A549 (cell line): ENCODE results near the gene BPIFA3. TPM values are rescaled to one million over a fixed set of nuclear protein-coding genes. Genes with fewer than 3 reads are reported as not detected.

Experiments
- ATAC-seq, 2 experiments: fragments of 200-7000 bp in 1 of 2; fragments of >200 bp in 1 of 2; cut with Nextera tagmentation in 1 of 2; cut with Tn5 transposase in 1 of 2; 3 replicates each; pipeline versions ENCODE4 v1.8.0 to v1.9.1; 2018 to 2020; ENCODE audit warnings: mild to moderate bottlenecking in 1 of 2, moderate library complexity in 1 of 2
- CTCF ChIA-PET: fragments of 300-600 bp; sonication (Branson Sonifier 250); formaldehyde crosslinking; extraction: SDS; loops from one replicate; lab custom pipeline; 2021; ENCODE audit warnings: antibody characterized with exemption, inconsistent platforms; lab: Yijun Ruan, JAX
- POLR2A ChIA-PET: fragments of 350-600 bp; formaldehyde crosslinking; extraction: SDS; loops from one replicate; lab custom pipeline; 2021; ENCODE audit warnings: antibody characterized with exemption, inconsistent platforms; lab: Yijun Ruan, JAX
- DNase-seq, 2 experiments: peaks; one replicate each; pipeline versions ENCODE4 v3.0.0 to v3.0.0-alpha.2; 2011 to 2016; ENCODE audit warnings: low read depth in 1 of 2, low spot score in 1 of 2
- FAIRE-seq: peaks from 2 replicates; lab custom pipeline; 2011; peaks lifted over from hg19 to GRCh38; lab: Jason Lieb, UNC
- H3K27ac ChIP-seq, 2 experiments: fragments of >200 bp; sonication (Bioruptor Twin); formaldehyde crosslinking; 3 replicates each; pipeline ENCODE4 v1.5.1; 2016 to 2017
- H3K4me1 ChIP-seq: fragments of >200 bp; sonication (Bioruptor Twin); formaldehyde crosslinking; 3 replicates; pipeline ENCODE4 v1.6.1; 2016
- H3K4me2 ChIP-seq: fragments of >200 bp; sonication (Bioruptor Twin); formaldehyde crosslinking; 3 replicates; pipeline ENCODE4 v1.6.1; 2016
- H3K4me3 ChIP-seq: fragments of >200 bp; sonication (Bioruptor Twin); formaldehyde crosslinking; 3 replicates; pipeline ENCODE4 v1.5.1; 2016
- H3K9me3 ChIP-seq: fragments of >200 bp; sonication (Bioruptor Twin); formaldehyde crosslinking; 3 replicates; pipeline ENCODE4 v1.6.1; 2016
- CTCF ChIP-seq: fragments of >200 bp; sonication (Bioruptor Twin); formaldehyde crosslinking; IDR thresholded peaks from 3 replicates; pipeline ENCODE4 v1.5.1; 2016
- EHF ChIP-seq: fragments of 250-450 bp; sonication (Bioruptor Pico); IDR thresholded peaks from 2 replicates; pipeline ENCODE4 v1.5.0; 2020; ENCODE audit warnings: mild to moderate bottlenecking
- ELK1 ChIP-seq: fragments of 150-350 bp; IDR thresholded peaks from 2 replicates; pipeline ENCODE4 v1.6.1; 2014; ENCODE audit warnings: low read depth, mild to moderate bottlenecking, low read length
- EP300 ChIP-seq, 2 experiments: fragments of >200 bp; sonication (Bioruptor Twin); formaldehyde crosslinking; IDR thresholded peaks; 2 replicates in 1 of 2; 3 replicates in 1 of 2; pipeline ENCODE4 v1.6.1; 2016 to 2017
- FOSB ChIP-seq: fragments of 250-450 bp; sonication (Bioruptor Pico); IDR thresholded peaks from 2 replicates; pipeline ENCODE4 v1.5.0; 2020; ENCODE audit warnings: mild to moderate bottlenecking, moderate library complexity
- FOSL2 ChIP-seq, 2 experiments: fragments of 450-650 bp in 1 of 2; fragments of >200 bp in 1 of 2; sonication (Bioruptor Twin) in 1 of 2; formaldehyde crosslinking; IDR thresholded peaks; 2 replicates each; pipeline versions ENCODE4 v1.5.0 to v1.6.1; 2016 to 2020; ENCODE audit warnings: mild to moderate bottlenecking in 1 of 2, moderate library complexity in 1 of 2
- GATA3 ChIP-seq: IDR thresholded peaks from 2 replicates; pipeline ENCODE4 v1.6.1; 2012; ENCODE audit warnings: borderline replicate concordance
- HEYL ChIP-seq: fragments of 250-450 bp; sonication (Bioruptor Pico); IDR thresholded peaks from 2 replicates; pipeline ENCODE4 v1.8.0; 2021; ENCODE audit warnings: mild to moderate bottlenecking, moderate library complexity
- HMGXB4 ChIP-seq: fragments of 250-450 bp; sonication (Bioruptor Pico); IDR thresholded peaks from 2 replicates; pipeline ENCODE4 v1.5.0; 2021; ENCODE audit warnings: mild to moderate bottlenecking, moderate library complexity, borderline replicate concordance
- JUN ChIP-seq, 2 experiments: fragments of >200 bp; sonication (Bioruptor Twin); formaldehyde crosslinking; IDR thresholded peaks; 2 replicates in 1 of 2; 3 replicates in 1 of 2; pipeline ENCODE4 v1.6.1; 2016 to 2017
- JUNB ChIP-seq: fragments of >200 bp; sonication (Bioruptor Twin); formaldehyde crosslinking; IDR thresholded peaks from 2 replicates; pipeline ENCODE4 v1.6.1; 2016
- KDM5A ChIP-seq: fragments of 200-600 bp; sonication (generic); IDR thresholded peaks from 2 replicates; pipeline ENCODE4 v1.6.1; 2016; ENCODE audit warnings: antibody characterized with exemption, mild to moderate bottlenecking
- MAZ ChIP-seq: fragments of 150-350 bp; IDR thresholded peaks from 2 replicates; pipeline ENCODE4 v1.6.1; 2014; ENCODE audit warnings: antibody characterized with exemption, low read depth, low read length, borderline replicate concordance
- MYC ChIP-seq: IDR thresholded peaks from 2 replicates; pipeline ENCODE4 v1.6.1; 2012; ENCODE audit warnings: mild to moderate bottlenecking, inconsistent platforms, low read length, improper control_type of control experiment, borderline replicate concordance
- PBX3 ChIP-seq: IDR thresholded peaks from 2 replicates; pipeline ENCODE4 v1.6.1; 2012
- PHF8 ChIP-seq: fragments of 200-600 bp; sonication (generic); IDR thresholded peaks from 2 replicates; pipeline ENCODE4 v1.6.1; 2016; ENCODE audit warnings: low read depth, mild to moderate bottlenecking, antibody characterized with exemption, moderate library complexity, borderline replicate concordance
- POLR2A ChIP-seq: IDR thresholded peaks from 2 replicates; pipeline ENCODE4 v1.6.1; 2012; ENCODE audit warnings: mild to moderate bottlenecking, low read length
- RAD21 ChIP-seq, 2 experiments: fragments of >200 bp in 1 of 2; sonication (Bioruptor Twin) in 1 of 2; formaldehyde crosslinking in 1 of 2; IDR thresholded peaks in 1 of 2; conservative IDR thresholded peaks in 1 of 2; 2 replicates in 1 of 2; 3 replicates in 1 of 2; pipeline ENCODE4 v1.6.1; 2012 to 2018; ENCODE audit warnings: inconsistent platforms in 1 of 2
- REST ChIP-seq: fragments of 200-600 bp; sonication (generic); IDR thresholded peaks from 2 replicates; pipeline ENCODE4 v1.6.1; 2016; ENCODE audit warnings: antibody characterized with exemption, mild to moderate bottlenecking, moderate library complexity
- RFX5 ChIP-seq: fragments of 450-650 bp; IDR thresholded peaks from 2 replicates; pipeline ENCODE4 v1.7.1; 2014; ENCODE audit warnings: antibody characterized with exemption, mild to moderate bottlenecking, moderate library complexity
- RNF2 ChIP-seq: fragments of 200-600 bp; sonication (generic); IDR thresholded peaks from 2 replicates; pipeline ENCODE4 v1.6.1; 2016; ENCODE audit warnings: low read depth, mild to moderate bottlenecking, antibody characterized with exemption, moderate library complexity, borderline replicate concordance
- SMC3 ChIP-seq: fragments of >200 bp; sonication (Bioruptor Twin); formaldehyde crosslinking; IDR thresholded peaks from 3 replicates; pipeline ENCODE4 v1.6.1; 2018; ENCODE audit warnings: inconsistent platforms
- TP53 ChIP-seq: fragments of 250-450 bp; sonication (Bioruptor Pico); IDR thresholded peaks from 2 replicates; pipeline ENCODE4 v1.5.0; 2021; ENCODE audit warnings: mild to moderate bottlenecking, moderate library complexity
- ZNF302 ChIP-seq: fragments of 250-450 bp; sonication (Bioruptor Pico); IDR thresholded peaks from 2 replicates; pipeline ENCODE4 v1.9.0; 2021; ENCODE audit warnings: inconsistent platforms, mild to moderate bottlenecking, moderate library complexity
- ZSCAN20 ChIP-seq: fragments of 250-450 bp; sonication (Bioruptor Pico); IDR thresholded peaks from 2 replicates; pipeline ENCODE4 v1.8.0; 2022; ENCODE audit warnings: mild to moderate bottlenecking, moderate library complexity
- WGBS: methylation state at CpG from one replicate; pipeline ENCODE4 v1.1.6; 2017; ENCODE audit errors: missing lambda C conversion rate; 5-methylcytosine and 5-hydroxymethylcytosine counted together
- polyA plus RNA-seq, 4 experiments: library from polyadenylated mRNA; depleted of rRNA in 3 of 4; stranded (reverse); fragments of >200 nt; fragmentation: RNase III in 1 of 4; extraction: RNeasy Plus Mini Kit Qiagen cat#74134 plus additional on column Dnase treatment in 1 of 4; gene quantifications; 2 replicates in 3 of 4; 3 replicates in 1 of 4; pipeline ENCODE4 v1.2.3, GENCODE V29; 2011 to 2017

The BPIFA3 gene
- polyA plus RNA-seq, 2 of the 4 experiments (the other 2 are of a cell fraction), result not detected

GRCh38 chr20:33262658-33263065, 45.5 kb downstream of the BPIFA3 start:
- Histone ChIP-seq H3K4me1 (no peaks in the 10 kb centered on the region), H3K4me2 (no peak overlapping the region), H3K4me3 (no peak overlapping the region), H3K27ac (no peak overlapping the region)
- CTCF ChIA-PET, result interaction anchor here (0.5 to 1.6 kb wide), 13 partner anchors 9 to 189 kb away, joined by 3 to 5 read pairs (median 4); no protein-coding TSS in a partner anchor
- POLR2A ChIA-PET, result no interaction called here
- peak; percentile 91 to 96 for ATAC-seq
- TF ChIP-seq CTCF, result peak; percentile 49
- no peak for TF ChIP-seq ELK1
- TF ChIP-seq JUN (IDR thresholded peaks at IDR 0.05), result no peak
- TF ChIP-seq SMC3, result peak; percentile 32; the same call in 1 of the 3 replicates
- TF ChIP-seq PHF8, result no peak
- TF ChIP-seq POLR2A, result no peak
- TF ChIP-seq RAD21 (conservative IDR thresholded peaks at IDR 0.05 in 1 of 2, IDR thresholded peaks at IDR 0.05 in 1 of 2), result peak; percentile 57 to 64
- no peak for TF ChIP-seq TP53
- TF ChIP-seq MYC, result no peak
- no peak for TF ChIP-seq MAZ
- TF ChIP-seq, all 56 proteins: peak for 3
- WGBS, result 21% methylated on average over 5 of the region's 5 CpGs
- H3K9me3 ChIP-seq, result peaks cover 8% of the 10 kb centered on the region
- no peak for FAIRE-seq
- peak in 1 of 2 experiments; percentile 68 for DNase-seq

GRCh38 chr20:33263784-33264183, 46.6 kb downstream of the BPIFA3 start:
- ATAC-seq (no peak), FAIRE-seq (no peak), DNase-seq (no peak)
- WGBS, result 35% methylated on average over 5 of the region's 5 CpGs
- no peak overlapping the region for H3K4me2 ChIP-seq
- H3K4me1 ChIP-seq, result no peaks in the 10 kb centered on the region
- no peak overlapping the region for H3K4me3 ChIP-seq
- ChIA-PET POLR2A (no interaction called here), CTCF (interaction anchor here (1.4 to 1.6 kb wide), 3 partner anchors 10 to 35 kb away, joined by 4 to 5 read pairs (median 4); no protein-coding TSS in a partner anchor)
- no peak overlapping the region for H3K27ac ChIP-seq
- H3K9me3 ChIP-seq, result peaks cover 8% of the 10 kb centered on the region
- TF ChIP-seq HMGXB4 (CRISPR knock-in tag), result no peak
- no peak for TF ChIP-seq PBX3
- no peak for TF ChIP-seq RNF2
- no peak for TF ChIP-seq JUNB
- TF ChIP-seq REST, result no peak
- TF ChIP-seq GATA3, result no peak
- TF ChIP-seq EHF, result no peak
- no peak for TF ChIP-seq FOSB
- no peak for TF ChIP-seq ZSCAN20 (CRISPR knock-in tag)
- no peak for TF ChIP-seq EP300 (IDR thresholded peaks at IDR 0.05)
- TF ChIP-seq KDM5A, result no peak
- no peak for TF ChIP-seq ELK1
- TF ChIP-seq FOSL2 (IDR thresholded peaks at IDR 0.05), result no peak
- TF ChIP-seq FOSL2 (CRISPR knock-in tag; IDR thresholded peaks at IDR 0.05), result no peak
- TF ChIP-seq ZNF302, result no peak
- no peak for TF ChIP-seq RFX5
- TF ChIP-seq HEYL (CRISPR knock-in tag), result no peak
- TF ChIP-seq RAD21 (conservative IDR thresholded peaks at IDR 0.05 in 1 of 2, IDR thresholded peaks at IDR 0.05 in 1 of 2), result no peak
